ENCODE measurements around the gene HNRNPM. TPM values are rescaled to one million over a fixed set of nuclear protein-coding genes. Genes with fewer than 3 reads are reported as not detected.
A peak's percentile ranks its signal among the peaks of the same experiment; 100 is the strongest.

The HNRNPM gene
- total and polyA plus RNA-seq, 2 donors (not counting 1 experiment from before 2014, with no cell fraction given), result 137 to 221 TPM

- 92% methylated on average over 9 of the region's 12 CpGs for WGBS (ENCODE audit: insufficient coverage)
- ATAC-seq (ENCODE audit: low read depth) (no peak), DNase-seq (no peak)
- ChIA-PET POLR2A (no interaction called here), CTCF (no interaction called here)
- Histone ChIP-seq H2AFZ (ENCODE audit: insufficient read depth, low read depth, low read length, poor library complexity, severe bottlenecking) (no peak overlapping the region), H4K20me1 (ENCODE audit: control insufficient read depth, insufficient read depth, low read length, poor library complexity, severe bottlenecking) (peaks cover 20% of the 10 kb centered on the region), H3K27ac (ENCODE audit: low read length in 2 of 2) (no peak overlapping the region), H3K4me3 (ENCODE audit: control extremely low read depth in 1 of 5, extremely low read depth in 1 of 5, insufficient read depth in 1 of 5, low read depth in 2 of 5, low read length in 4 of 5) (no peak overlapping the region), H3K27me3 (replicated peaks in 1 of 4; ENCODE audit: control extremely low read depth in 1 of 4, control insufficient read depth in 3 of 4, insufficient read depth in 4 of 4, low read length in 3 of 4) (no peaks in the 10 kb centered on the region), H3K79me2 (ENCODE audit: control insufficient read depth, insufficient read depth, low read length) (peaks cover 7% of the 10 kb centered on the region), H3K4me2 (replicated peaks; ENCODE audit: low read depth, low read length, poor library complexity, severe bottlenecking) (no peak overlapping the region), H3K9me3 (ENCODE audit: control extremely low read depth in 1 of 3, control insufficient read depth in 2 of 3, insufficient read depth in 1 of 3, low read length in 2 of 3) (peaks cover 0 to 5% (median 0%) of the 10 kb centered on the region in 3 donors), H3K9ac (ENCODE audit: low read length) (no peak overlapping the region), H3K4me1 (ENCODE audit: control insufficient read depth in 2 of 2, insufficient read depth in 2 of 2, low read length in 2 of 2) (peaks cover 16 to 24% of the 10 kb centered on the region in 2 donors), H3K36me3 (replicated peaks in 1 of 2; ENCODE audit: control extremely low read depth in 1 of 2, control insufficient read depth in 1 of 2, extremely low read depth in 1 of 2, insufficient read depth in 2 of 2, low read length in 1 of 2) (peaks cover 0 to 33% of the 10 kb centered on the region in 2 experiments)
- H3K27me3 Mint-ChIP-seq, result no peaks in the 10 kb centered on the region
- TF ChIP-seq EZH2 (IDR thresholded peaks at IDR 0.05; ENCODE audit: borderline replicate concordance, insufficient read depth, low read depth, low read length, poor library complexity, severe bottlenecking) (no peak), CTCF (IDR thresholded peaks at IDR 0.05) (no peak)
- no peak overlapping the region for H3K4me3 Mint-ChIP-seq
- H3K4me1 Mint-ChIP-seq, result peaks cover 26% of the 10 kb centered on the region
- peak overlapping the region; percentile 46 for H3K27ac Mint-ChIP-seq
- H3K9me3 Mint-ChIP-seq (ENCODE audit: insufficient read depth), result no peaks in the 10 kb centered on the region
- intact Hi-C loops (cut with micrococcal nuclease), result no loop called here
Observed at GRCh38 chr19:8490873-8491272, 46.1 kb downstream of the HNRNPM start.

- H3K36me3 ChIP-seq (replicated peaks in 1 of 2; ENCODE audit: control extremely low read depth in 1 of 2, control insufficient read depth in 1 of 2, extremely low read depth in 1 of 2, insufficient read depth in 2 of 2, low read length in 1 of 2), result peaks cover 0 to 26% of the 10 kb centered on the region in 2 experiments
- DNase-seq, result no peak
- Mint-ChIP-seq H3K27me3 (no peaks in the 10 kb centered on the region), H3K27ac (no peak overlapping the region), H3K4me1 (peaks cover 23% of the 10 kb centered on the region), H3K4me3 (no peak overlapping the region), H3K9me3 (ENCODE audit: insufficient read depth) (no peaks in the 10 kb centered on the region)
- H3K4me1 ChIP-seq (ENCODE audit: control insufficient read depth in 2 of 2, insufficient read depth in 2 of 2, low read length in 2 of 2), result peaks cover 16 to 19% of the 10 kb centered on the region in 2 donors
- no peak overlapping the region for H3K27ac ChIP-seq (ENCODE audit: low read length in 2 of 2)
- TF ChIP-seq CTCF (IDR thresholded peaks at IDR 0.05) (no peak), EZH2 (IDR thresholded peaks at IDR 0.05; ENCODE audit: borderline replicate concordance, insufficient read depth, low read depth, low read length, poor library complexity, severe bottlenecking) (no peak)
- no peak overlapping the region for H2AFZ ChIP-seq (ENCODE audit: insufficient read depth, low read depth, low read length, poor library complexity, severe bottlenecking)
- H3K27me3 ChIP-seq (replicated peaks in 1 of 4; ENCODE audit: control extremely low read depth in 1 of 4, control insufficient read depth in 3 of 4, insufficient read depth in 4 of 4, low read length in 3 of 4), result no peaks in the 10 kb centered on the region
- intact Hi-C loops (cut with micrococcal nuclease), result no loop called here
- peaks cover under 1% of the 10 kb centered on the region for H3K79me2 ChIP-seq (ENCODE audit: control insufficient read depth, insufficient read depth, low read length)
- no peak overlapping the region for H3K9ac ChIP-seq (ENCODE audit: low read length)
- CTCF ChIA-PET, result interaction anchor here (1.1 kb wide), 1 partner anchor 14 kb away, joined by 3 read pairs; no protein-coding TSS in a partner anchor
- POLR2A ChIA-PET, result interaction anchor here (0.6 kb wide), 1 partner anchor 17 kb away, joined by 3 read pairs; no protein-coding TSS in a partner anchor
- H3K9me3 ChIP-seq (ENCODE audit: control extremely low read depth in 1 of 3, control insufficient read depth in 2 of 3, insufficient read depth in 1 of 3, low read length in 2 of 3), result peaks cover 0 to 4% (median 0%) of the 10 kb centered on the region in 3 donors
- H4K20me1 ChIP-seq (ENCODE audit: control insufficient read depth, insufficient read depth, low read length, poor library complexity, severe bottlenecking), result peaks cover 13% of the 10 kb centered on the region
- ATAC-seq (ENCODE audit: low read depth), result no peak
- 98% methylated on average over 4 of the region's 6 CpGs for WGBS (ENCODE audit: insufficient coverage)
- H3K4me3 ChIP-seq (ENCODE audit: control extremely low read depth in 1 of 5, extremely low read depth in 1 of 5, insufficient read depth in 1 of 5, low read depth in 2 of 5, low read length in 4 of 5), result no peak overlapping the region
- H3K4me2 ChIP-seq (replicated peaks; ENCODE audit: low read depth, low read length, poor library complexity, severe bottlenecking), result no peak overlapping the region
Observed at GRCh38 chr19:8491574-8491973, 46.8 kb downstream of the HNRNPM start.

All from B cell (primary cell).